DND-41 (cell line): ENCODE measurements around the gene RNF207.

Source experiments
- ATAC-seq: fragments of 200-7000 bp; cut with Tn5 transposase; 3 replicates; pipeline ENCODE4 v1.9.1; 2021; ENCODE audit warnings: low read depth; ENCODE audit not compliant: insufficient read depth
- DNase-seq: peaks from one replicate; pipeline ENCODE4 v3.0.0-alpha.2; 2020
- H2AFZ ChIP-seq: 2 replicates; pipeline ENCODE4 v1.6.0; 2012; ENCODE audit warnings: low read depth, low read length
- H3K27ac ChIP-seq: 2 replicates; pipeline ENCODE4 v1.5.1; 2012; ENCODE audit warnings: low read length, inconsistent platforms
- H3K27me3 ChIP-seq: fragments of 200-600 bp; sonication (generic); 2 replicates; pipeline ENCODE4 v1.6.0; 2012; ENCODE audit warnings: low read length, mild to moderate bottlenecking, inconsistent platforms; ENCODE audit not compliant: insufficient read depth, poor library complexity
- H3K36me3 ChIP-seq: 2 replicates; pipeline ENCODE4 v1.5.1; 2012; ENCODE audit warnings: low read length, inconsistent platforms; ENCODE audit not compliant: insufficient read depth
- H3K4me1 ChIP-seq: 2 replicates; pipeline ENCODE4 v1.5.1; 2012; ENCODE audit warnings: mild to moderate bottlenecking, low read length; ENCODE audit not compliant: insufficient read depth
- H3K4me2 ChIP-seq: 2 replicates; pipeline ENCODE4 v1.6.0; 2012; ENCODE audit warnings: mild to moderate bottlenecking, moderate library complexity, low read length, inconsistent platforms; ENCODE audit not compliant: insufficient read depth
- H3K4me3 ChIP-seq, 2 experiments: fragments of 200-600 bp in 1 of 2; shearing (Covaris generic) in 1 of 2; 2 replicates each; pipeline ENCODE4 v1.5.1; 2012 to 2016; ENCODE audit warnings: inconsistent platforms in 2 of 2, low read length in 2 of 2, mild to moderate bottlenecking in 2 of 2, low read depth in 1 of 2, moderate library complexity in 1 of 2
- H3K79me2 ChIP-seq: 2 replicates; pipeline ENCODE4 v1.6.0; 2012; ENCODE audit warnings: low read length, inconsistent platforms; ENCODE audit not compliant: insufficient read depth
- H3K9ac ChIP-seq: 2 replicates; pipeline ENCODE4 v1.6.0; 2012; ENCODE audit warnings: low read depth, mild to moderate bottlenecking, inconsistent platforms, low read length, moderate library complexity
- H3K9me3 ChIP-seq: 2 replicates; pipeline ENCODE4 v1.5.1; 2012; ENCODE audit warnings: low read length, moderate library complexity, mild to moderate bottlenecking, inconsistent platforms; ENCODE audit not compliant: insufficient read depth, severe bottlenecking
- H4K20me1 ChIP-seq: 2 replicates; pipeline ENCODE4 v1.6.0; 2012; ENCODE audit warnings: low read length; ENCODE audit not compliant: insufficient read depth
- EZH2 ChIP-seq: IDR thresholded peaks from 3 replicates; pipeline ENCODE4 v1.6.1; 2012; ENCODE audit warnings: borderline replicate concordance, low read depth, mild to moderate bottlenecking, moderate library complexity, low read length, inconsistent platforms; ENCODE audit not compliant: severe bottlenecking
- TF ChIP-seq, protein P1 (sequence below): IDR thresholded peaks from 2 replicates; pipeline ENCODE4 v1.5.1; 2012; ENCODE audit warnings: borderline replicate concordance, low read length, moderate library complexity, mild to moderate bottlenecking; ENCODE audit not compliant: poor library complexity, severe bottlenecking; ENCODE audit errors: extremely low read depth

The RNF207 gene

GRCh38 chr1:6256645-6257044 is 50.7 kb downstream of the RNF207 start:
- no peak overlapping the region for H3K9ac ChIP-seq
- H4K20me1 ChIP-seq: peaks cover 21% of the 10 kb centered on the region
- no peaks in the 10 kb centered on the region for H3K79me2 ChIP-seq
- H3K4me1 ChIP-seq: peaks cover 14% of the 10 kb centered on the region
- no peak overlapping the region for H3K27ac ChIP-seq
- TF ChIP-seq EZH2: no peak
- TF ChIP-seq, protein P1, sequence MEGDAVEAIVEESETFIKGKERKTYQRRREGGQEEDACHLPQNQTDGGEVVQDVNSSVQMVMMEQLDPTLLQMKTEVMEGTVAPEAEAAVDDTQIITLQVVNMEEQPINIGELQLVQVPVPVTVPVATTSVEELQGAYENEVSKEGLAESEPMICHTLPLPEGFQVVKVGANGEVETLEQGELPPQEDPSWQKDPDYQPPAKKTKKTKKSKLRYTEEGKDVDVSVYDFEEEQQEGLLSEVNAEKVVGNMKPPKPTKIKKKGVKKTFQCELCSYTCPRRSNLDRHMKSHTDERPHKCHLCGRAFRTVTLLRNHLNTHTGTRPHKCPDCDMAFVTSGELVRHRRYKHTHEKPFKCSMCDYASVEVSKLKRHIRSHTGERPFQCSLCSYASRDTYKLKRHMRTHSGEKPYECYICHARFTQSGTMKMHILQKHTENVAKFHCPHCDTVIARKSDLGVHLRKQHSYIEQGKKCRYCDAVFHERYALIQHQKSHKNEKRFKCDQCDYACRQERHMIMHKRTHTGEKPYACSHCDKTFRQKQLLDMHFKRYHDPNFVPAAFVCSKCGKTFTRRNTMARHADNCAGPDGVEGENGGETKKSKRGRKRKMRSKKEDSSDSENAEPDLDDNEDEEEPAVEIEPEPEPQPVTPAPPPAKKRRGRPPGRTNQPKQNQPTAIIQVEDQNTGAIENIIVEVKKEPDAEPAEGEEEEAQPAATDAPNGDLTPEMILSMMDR: no peak
- ATAC-seq: no peak
- H3K36me3 ChIP-seq: no peaks in the 10 kb centered on the region
- no peak overlapping the region for H2AFZ ChIP-seq
- no peaks in the 10 kb centered on the region for H3K27me3 ChIP-seq
- no peak for DNase-seq
- H3K4me3 ChIP-seq: no peak overlapping the region
- no peak overlapping the region for H3K4me2 ChIP-seq
- H3K9me3 ChIP-seq: no peaks in the 10 kb centered on the region

- DNase-seq (no peak), ATAC-seq (no peak)
- H3K9ac ChIP-seq: no peak overlapping the region
- no peaks in the 10 kb centered on the region for H3K36me3 ChIP-seq
- H3K79me2 ChIP-seq: no peaks in the 10 kb centered on the region
- no peak for TF ChIP-seq EZH2
- TF ChIP-seq, protein P1: no peak
- H2AFZ ChIP-seq: no peak overlapping the region
- no peak overlapping the region for H3K4me3 ChIP-seq
- H3K4me2 ChIP-seq: no peak overlapping the region
- no peak overlapping the region for H3K27ac ChIP-seq
- H3K27me3 ChIP-seq: no peaks in the 10 kb centered on the region
- H3K9me3 ChIP-seq: no peaks in the 10 kb centered on the region
- peaks cover 26% of the 10 kb centered on the region for H4K20me1 ChIP-seq
- peaks cover 14% of the 10 kb centered on the region for H3K4me1 ChIP-seq
These were observed 51.7 kb downstream of the RNF207 start for GRCh38 chr1:6257541-6258069.

- no peak for ATAC-seq
- Histone ChIP-seq H3K9me3 (no peaks in the 10 kb centered on the region), H2AFZ (no peak overlapping the region), H3K27ac (no peak overlapping the region), H3K79me2 (no peaks in the 10 kb centered on the region), H3K27me3 (no peaks in the 10 kb centered on the region), H3K4me1 (peaks cover 14% of the 10 kb centered on the region), H3K4me2 (no peak overlapping the region), H3K36me3 (peaks cover 6% of the 10 kb centered on the region), H4K20me1 (peaks cover 32% of the 10 kb centered on the region), H3K9ac (no peak overlapping the region), H3K4me3 (no peak overlapping the region)
- TF ChIP-seq, protein P1: no peak
- TF ChIP-seq EZH2: no peak
- DNase-seq: no peak
These were observed 52.8 kb downstream of the RNF207 start for GRCh38 chr1:6258675-6259074.
